NCI-H146 treated with DMSO at 0.1 percent for 48 hours (cell line): ENCODE results near the gene CDH11.

Source experiments
- DNase-seq: peaks from one replicate; lab custom pipeline; 2025; ENCODE audit not compliant: unreplicated experiment; lab: John Stamatoyannopoulos, UW

The CDH11 gene

DNA sequence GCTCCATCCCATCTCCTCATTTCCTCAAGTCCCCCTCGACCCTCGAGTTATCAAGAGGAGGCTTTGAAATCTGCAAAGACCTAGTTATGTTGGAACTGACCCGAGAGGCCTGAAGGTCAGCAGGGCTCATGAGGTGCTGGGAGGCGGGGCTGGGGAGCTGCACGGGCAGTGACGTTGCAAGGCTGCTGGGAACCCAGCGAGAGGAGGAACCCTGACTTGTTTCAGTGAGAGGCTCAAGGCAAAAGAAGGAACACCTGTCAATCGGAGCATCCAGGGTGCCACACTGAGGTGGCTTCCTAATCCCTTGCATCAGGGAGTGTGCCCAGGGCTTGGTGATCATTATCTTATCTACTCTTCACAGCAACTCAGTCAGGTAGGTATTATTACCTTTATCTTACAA is 86.9 kb downstream of the CDH11 start:
- no peak for DNase-seq

- DNase-seq = no peak
These were observed 89.5 kb downstream of the CDH11 start for GRCh38 chr16:65032387-65032786.

GRCh38 chr16:65024767-65025178 is 97.1 kb downstream of the CDH11 start:
- no peak for DNase-seq

- no peak for DNase-seq
These were observed 98.1 kb downstream of the CDH11 start for GRCh38 chr16:65023802-65024201.

GRCh38 chr16:65021852-65022595 is 99.8 kb downstream of the CDH11 start:
- DNase-seq = no peak

DNA sequence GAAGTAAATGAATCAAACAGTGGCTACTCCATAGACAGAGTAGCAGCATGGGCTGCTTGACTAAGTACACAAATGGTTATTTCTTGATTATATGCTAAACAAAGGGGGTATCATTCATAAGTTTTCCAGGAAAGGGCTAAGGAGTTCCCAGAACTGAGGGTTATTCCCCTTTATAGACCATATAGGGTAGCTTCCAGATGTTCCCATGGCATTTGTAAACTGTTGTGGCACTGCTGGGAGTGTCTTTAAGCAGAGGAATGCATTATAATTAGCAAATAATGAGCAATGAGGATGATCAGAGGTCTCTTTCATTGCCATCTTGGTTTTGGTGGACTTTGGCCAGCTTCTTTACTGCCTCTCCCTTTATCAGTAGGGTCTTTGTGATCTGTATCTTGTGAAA is 105.1 kb downstream of the CDH11 start:
- no peak for DNase-seq

- no peak for DNase-seq
These were observed 106.3 kb downstream of the CDH11 start for GRCh38 chr16:65015599-65015998.

DNA sequence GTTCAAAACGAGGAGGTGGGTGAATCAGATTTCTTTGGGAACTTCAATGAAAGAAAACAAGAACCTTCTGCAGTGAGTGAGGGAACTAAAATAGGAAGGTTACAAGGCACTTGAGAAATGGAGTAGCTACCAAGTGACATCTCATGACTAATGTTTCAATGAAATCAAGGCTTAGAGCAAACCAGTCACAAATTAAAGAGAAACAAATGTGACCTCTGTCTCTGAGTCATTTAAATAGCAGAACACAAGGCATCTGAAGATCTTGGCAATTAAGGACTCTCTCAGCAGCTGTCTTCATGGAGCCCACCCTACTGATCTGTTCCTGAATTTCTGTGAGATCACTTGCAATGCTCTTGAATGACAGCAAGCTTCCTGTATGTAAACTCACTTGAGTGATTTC is 109.5 kb downstream of the CDH11 start:
- no peak for DNase-seq

- no peak for DNase-seq
These were observed 111.7 kb downstream of the CDH11 start for GRCh38 chr16:65010125-65010524.

GRCh38 chr16:65005696-65006095 is 116.2 kb downstream of the CDH11 start:
- DNase-seq = no peak

DNA sequence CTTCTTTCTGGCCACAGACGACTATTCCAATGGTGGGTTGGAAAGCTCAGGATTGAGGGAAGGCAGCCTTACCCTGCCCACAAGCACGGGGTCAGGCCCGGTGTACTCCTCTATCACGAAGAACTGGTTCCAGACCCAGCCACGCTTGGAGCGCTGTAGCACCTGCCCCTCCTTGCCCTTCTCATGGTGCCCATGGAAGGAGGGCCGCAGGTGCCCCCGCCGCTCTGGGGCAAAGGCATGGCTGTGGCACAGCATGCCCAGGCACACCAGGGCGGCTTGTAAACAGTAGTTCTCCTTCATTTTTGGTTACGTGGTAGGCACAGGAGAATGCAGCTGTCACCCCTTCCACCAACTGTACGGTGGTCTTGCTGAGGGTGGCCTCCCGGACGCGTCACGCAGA is 117.3 kb downstream of the CDH11 start:
- no peak for DNase-seq

DNA sequence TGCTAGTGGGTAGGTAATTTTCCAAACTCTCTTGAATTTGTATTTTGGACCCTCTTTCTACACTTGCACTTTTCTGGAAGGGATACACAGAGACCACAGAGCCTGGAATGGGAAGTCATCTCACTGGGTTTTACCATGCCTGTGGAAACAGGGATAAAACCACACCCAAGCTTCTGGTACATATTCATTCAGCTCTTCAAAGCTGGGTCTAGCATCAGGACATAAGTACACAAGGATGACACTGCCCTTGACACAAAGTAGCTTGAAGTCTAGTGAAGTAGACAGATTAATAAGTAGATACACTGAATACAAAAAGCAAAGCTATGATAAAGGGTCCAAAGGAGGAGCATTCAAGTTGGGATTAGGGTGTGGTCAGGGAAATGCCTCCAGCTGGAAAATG is 118.2 kb downstream of the CDH11 start:
- no peak for DNase-seq

GRCh38 chr16:65002265-65002664 is 119.6 kb downstream of the CDH11 start:
- DNase-seq = no peak

- DNase-seq = no peak
These were observed 121.2 kb downstream of the CDH11 start for GRCh38 chr16:65000654-65001053.

DNA sequence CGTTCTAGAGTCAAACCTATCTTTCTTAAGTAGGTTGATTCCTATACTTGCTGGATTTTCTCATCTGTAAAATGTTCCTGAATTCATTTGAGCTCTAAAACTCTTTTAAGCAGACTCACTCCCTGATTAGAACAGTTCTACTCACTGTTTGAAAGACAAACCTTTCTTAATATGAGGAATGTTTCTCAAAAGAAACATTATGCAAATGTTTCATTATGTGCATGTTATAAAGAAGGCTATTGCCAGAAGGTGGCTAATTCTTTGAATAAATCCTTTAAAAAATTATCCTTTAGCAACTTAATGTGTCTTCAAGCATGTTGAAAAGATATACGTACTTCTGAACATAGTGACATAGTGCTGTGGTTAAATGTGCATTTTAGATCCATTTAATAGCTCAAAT is 124.1 kb downstream of the CDH11 start:
- no peak for DNase-seq

DNA sequence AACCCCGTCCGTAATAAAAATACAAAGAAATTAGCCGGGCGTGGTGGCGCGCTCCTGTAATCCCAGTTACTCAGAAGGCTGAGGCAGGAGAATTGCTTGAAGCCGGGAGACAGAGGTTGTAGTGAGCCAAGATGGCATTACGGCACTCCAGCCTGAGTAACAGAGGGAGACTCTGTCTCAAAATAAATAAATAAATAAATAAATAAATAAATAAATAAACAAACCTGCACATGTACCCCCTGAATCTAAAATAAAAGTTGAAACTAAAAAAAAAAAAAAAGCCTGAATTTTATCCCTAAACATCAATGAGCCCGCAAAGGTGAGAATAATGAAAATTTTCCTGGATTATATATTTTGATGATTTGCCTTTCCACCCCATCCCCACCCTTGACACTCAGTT is 124.7 kb downstream of the CDH11 start:
- DNase-seq = no peak

DNA sequence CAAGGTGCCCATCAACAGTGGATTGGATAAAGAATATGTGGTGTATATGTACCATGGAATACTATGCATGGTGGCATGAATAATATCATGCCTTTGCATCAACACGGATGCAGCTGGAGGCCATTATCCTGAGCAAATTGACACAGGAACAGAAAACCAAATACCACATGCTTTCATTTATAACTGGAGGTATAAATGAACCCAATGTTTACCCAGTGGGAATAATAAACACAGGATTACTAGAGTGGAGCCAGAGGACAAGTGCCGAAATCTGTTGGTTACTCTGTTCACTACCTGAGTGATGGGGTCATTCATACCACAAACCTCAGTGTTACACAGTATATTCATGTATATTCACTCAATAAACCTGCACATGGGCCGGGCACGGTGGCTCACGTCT is 125.2 kb downstream of the CDH11 start:
- no peak for DNase-seq

- no peak for DNase-seq
These were observed 128.4 kb downstream of the CDH11 start for GRCh38 chr16:64993464-64993863.

GRCh38 chr16:64991001-64991400 is 130.9 kb downstream of the CDH11 start:
- DNase-seq = no peak

DNA sequence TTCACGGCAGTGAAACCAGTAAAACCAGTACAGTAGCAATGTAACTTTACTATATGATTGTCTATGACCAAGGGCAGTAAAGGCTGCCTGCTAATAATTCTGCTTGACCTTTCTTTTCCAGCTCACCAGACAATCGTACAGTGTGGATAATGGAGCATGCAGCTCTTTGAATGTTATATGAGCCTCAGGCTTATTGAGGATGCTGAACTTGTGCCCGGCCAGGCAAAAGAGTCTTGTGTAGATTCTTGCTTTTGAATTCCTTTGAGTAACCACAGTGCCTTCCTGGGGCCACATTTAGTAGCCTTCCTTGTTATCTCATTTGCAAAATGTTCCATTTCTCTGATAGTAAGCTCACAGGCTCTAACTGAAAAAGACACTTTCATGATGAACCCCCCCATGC is 131.8 kb downstream of the CDH11 start:
- no peak for DNase-seq

DNA sequence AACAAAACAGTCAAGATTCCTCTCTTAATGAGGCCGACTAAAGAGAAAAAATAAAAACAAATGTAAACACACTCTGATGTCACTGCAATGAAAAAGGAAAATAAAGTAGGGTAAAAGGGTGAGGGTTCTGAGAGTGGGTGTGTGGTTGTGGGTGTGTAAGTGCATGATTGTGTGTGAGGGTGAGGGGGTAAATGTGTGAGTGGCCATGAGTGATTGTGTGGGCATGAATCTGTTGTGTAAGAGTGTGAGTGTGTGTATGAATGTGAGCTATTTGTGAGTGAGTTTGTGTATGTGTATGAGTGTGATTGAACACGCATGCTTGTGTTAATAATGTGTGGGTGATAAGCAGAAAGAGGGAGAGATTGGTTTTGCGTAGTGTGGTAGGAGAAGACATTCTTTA is 132.8 kb downstream of the CDH11 start:
- DNase-seq = no peak

DNA sequence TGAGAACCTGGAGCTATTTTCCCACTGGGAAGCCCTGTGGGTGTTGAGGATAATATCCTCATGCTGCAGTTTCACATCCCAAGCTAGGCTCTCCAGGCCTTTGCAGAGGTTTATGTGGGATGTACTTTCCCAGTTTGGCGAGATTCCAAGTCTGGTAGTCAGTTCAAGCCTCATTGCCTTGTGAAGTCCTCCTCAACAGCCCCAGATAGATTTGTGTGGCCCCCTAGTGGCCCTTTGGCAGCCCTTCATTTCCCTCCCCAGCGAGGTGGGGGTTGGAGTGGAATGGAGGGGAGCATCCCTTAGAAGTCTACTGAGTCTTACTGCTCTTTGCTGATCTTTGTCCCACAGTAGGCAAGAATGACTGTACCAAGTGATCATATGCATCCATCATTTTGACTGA is 137.9 kb downstream of the CDH11 start:
- no peak for DNase-seq

DNA sequence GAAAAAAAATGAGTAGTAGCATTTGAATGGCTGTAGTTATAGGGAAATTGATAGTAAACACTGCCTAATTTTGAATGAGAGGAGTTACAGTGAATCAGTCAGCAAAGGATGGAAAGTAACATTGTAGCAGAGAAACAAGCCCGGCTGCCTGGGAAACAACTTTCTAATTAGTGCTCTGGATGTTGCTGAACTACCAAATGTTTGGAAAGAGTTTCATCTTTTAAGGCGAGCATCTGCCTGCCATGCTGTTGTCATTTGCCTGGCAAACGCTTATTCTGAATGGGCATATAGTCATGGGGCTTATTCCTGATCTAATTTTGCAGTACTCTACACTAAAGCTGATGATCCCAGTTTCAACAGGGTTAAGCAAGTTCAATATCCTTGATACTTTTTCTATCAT is 138.6 kb downstream of the CDH11 start:
- no peak for DNase-seq
